Measurements from ENCODE around the gene AKAP9. TPM values are rescaled to one million over a fixed set of nuclear protein-coding genes. Genes with fewer than 3 reads are reported as not detected.
"Not testable (repeated sequence)": the region's sequence is repeated elsewhere in the genome, so short reads cannot be mapped to it uniquely, and the experiment has no call there.

The AKAP9 gene
- total and polyA plus RNA-seq, 5 donors = 15.5 to 47.4 (median 36.0) TPM

DNA sequence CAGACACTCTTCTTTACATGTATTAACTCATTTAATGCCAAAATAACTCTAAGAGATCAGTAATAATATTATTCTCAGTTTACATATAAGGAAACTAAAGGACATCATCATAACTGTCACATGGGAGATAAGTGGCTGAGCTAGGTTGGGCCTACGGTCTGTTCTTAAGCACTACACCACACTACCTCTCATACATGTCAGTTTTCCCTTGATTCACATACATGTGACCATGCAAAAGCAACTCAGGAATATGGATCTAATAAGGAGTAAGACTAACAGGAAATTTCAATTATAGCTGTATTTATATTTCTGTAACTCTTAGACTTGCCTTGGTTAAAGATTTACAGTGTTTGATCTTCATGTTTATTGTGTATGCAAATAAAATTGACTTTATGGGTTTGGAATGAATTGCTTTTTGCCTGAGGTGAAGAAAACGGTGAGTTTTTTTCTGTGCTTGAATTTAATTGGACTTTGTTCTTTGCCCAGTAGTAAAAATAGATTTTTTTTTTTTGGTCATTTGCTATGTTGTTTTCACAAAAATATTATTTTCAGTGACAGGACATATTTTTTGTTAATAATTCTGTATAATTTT is 123.9 kb downstream of the AKAP9 start:
- Histone ChIP-seq H3K9me3 (ENCODE audit: control insufficient read depth, low read length) (no peaks in the 10 kb centered on the region), H3K27ac (ENCODE audit: low read length) (no peak overlapping the region), H3K4me3 (ENCODE audit: low read length) (no peak overlapping the region), H3K27me3 (ENCODE audit: control insufficient read depth, insufficient read depth) (no peaks in the 10 kb centered on the region), H3K4me1 (ENCODE audit: control insufficient read depth, insufficient read depth, low read length) (no peaks in the 10 kb centered on the region)
- no peak for ATAC-seq
- intact Hi-C loops (cut with DNase I) = no loop called here
- DNase-seq = no peak
- 90% methylated on average over 2 of the region's 2 CpGs for WGBS

GRCh38 chr7:92071032-92071431 is 130.4 kb downstream of the AKAP9 start:
- no peaks in the 10 kb centered on the region for H3K4me1 ChIP-seq (ENCODE audit: control insufficient read depth, insufficient read depth, low read length)
- H3K27ac ChIP-seq (ENCODE audit: low read length) = no peak overlapping the region
- 86% methylated on average over 5 of the region's 5 CpGs for WGBS
- H3K27me3 ChIP-seq (ENCODE audit: control insufficient read depth, insufficient read depth) = no peaks in the 10 kb centered on the region
- H3K4me3 ChIP-seq (ENCODE audit: low read length) = no peak overlapping the region
- intact Hi-C loops (cut with DNase I) = no loop called here
- no peak for DNase-seq
- H3K9me3 ChIP-seq (ENCODE audit: control insufficient read depth, low read length) = no peaks in the 10 kb centered on the region
- peak in 1 of 2 donors; percentile 64 for ATAC-seq

DNA sequence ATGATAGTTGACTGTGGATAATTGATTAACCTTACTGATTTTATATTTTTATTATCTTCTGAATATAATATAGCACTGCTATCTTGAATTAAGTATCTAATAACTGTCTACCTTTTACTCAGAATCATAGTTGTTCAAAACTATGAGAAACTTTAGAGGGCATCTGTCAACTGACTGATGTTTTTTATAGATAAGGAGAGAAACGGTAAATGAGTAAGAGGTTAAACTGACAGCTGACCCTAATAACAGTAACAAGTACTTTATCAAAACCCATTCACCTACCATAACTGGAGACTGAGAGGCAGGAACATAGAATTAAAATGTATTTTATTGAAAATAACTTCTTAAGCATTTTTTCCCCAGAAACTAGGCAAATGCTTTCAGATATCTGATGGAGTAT is 131.5 kb downstream of the AKAP9 start:
- Histone ChIP-seq H3K27me3 (ENCODE audit: control insufficient read depth, insufficient read depth) (no peaks in the 10 kb centered on the region), H3K4me1 (ENCODE audit: control insufficient read depth, insufficient read depth, low read length) (no peaks in the 10 kb centered on the region), H3K4me3 (ENCODE audit: low read length) (no peak overlapping the region), H3K27ac (ENCODE audit: low read length) (no peak overlapping the region), H3K9me3 (ENCODE audit: control insufficient read depth, low read length) (no peaks in the 10 kb centered on the region)
- 70% methylated on average over 1 of the region's 1 CpG for WGBS
- ATAC-seq (no peak), DNase-seq (no peak)
- intact Hi-C loops (cut with DNase I) = no loop called here

GRCh38 chr7:92072708-92073107 is 132.0 kb downstream of the AKAP9 start:
- Histone ChIP-seq H3K27ac (ENCODE audit: low read length) (no peak overlapping the region), H3K27me3 (ENCODE audit: control insufficient read depth, insufficient read depth) (no peaks in the 10 kb centered on the region), H3K4me1 (ENCODE audit: control insufficient read depth, insufficient read depth, low read length) (no peaks in the 10 kb centered on the region), H3K9me3 (ENCODE audit: control insufficient read depth, low read length) (no peaks in the 10 kb centered on the region), H3K4me3 (ENCODE audit: low read length) (no peak overlapping the region)
- intact Hi-C loops (cut with DNase I) = no loop called here
- no peak for ATAC-seq
- 96% methylated on average over 3 of the region's 3 CpGs for WGBS
- DNase-seq = no peak

DNA sequence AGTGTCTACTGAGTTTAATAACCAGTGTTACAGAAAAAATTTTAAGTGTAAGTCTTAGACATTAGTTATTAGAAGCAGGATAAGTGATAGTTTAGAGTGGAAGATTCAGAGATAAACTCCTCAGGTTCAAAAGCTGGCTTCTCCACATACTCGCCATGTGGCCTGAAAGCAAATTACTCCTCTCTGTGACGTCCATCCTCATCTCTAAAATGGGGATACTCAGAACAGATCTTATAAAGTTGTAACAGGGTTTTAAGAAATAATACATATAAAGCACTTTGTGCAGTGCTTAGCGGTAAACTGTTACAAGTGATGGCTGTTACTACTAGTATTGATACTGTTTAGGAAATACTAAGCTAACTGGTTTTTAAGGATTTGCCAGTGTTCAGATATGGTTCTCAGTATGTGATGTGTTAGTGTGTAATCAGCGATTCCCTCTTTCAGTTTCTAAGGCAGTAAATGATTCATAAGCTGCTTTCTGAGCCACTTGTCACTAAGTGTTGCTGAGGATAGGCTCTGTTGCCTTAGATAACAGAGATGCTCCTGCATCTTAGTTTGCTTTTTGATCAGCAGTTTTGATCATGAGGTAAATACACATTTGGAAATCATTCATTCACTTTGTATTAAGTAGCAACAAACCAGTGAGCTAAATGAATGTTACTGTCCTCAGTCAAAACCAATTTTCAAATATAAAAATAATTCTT is 134.9 kb downstream of the AKAP9 start:
- no peaks in the 10 kb centered on the region for H3K9me3 ChIP-seq (ENCODE audit: control insufficient read depth, low read length)
- no peak overlapping the region for H3K4me3 ChIP-seq (ENCODE audit: low read length)
- H3K27me3 ChIP-seq (ENCODE audit: control insufficient read depth, insufficient read depth) = no peaks in the 10 kb centered on the region
- H3K27ac ChIP-seq (ENCODE audit: low read length) = no peak overlapping the region
- H3K4me1 ChIP-seq (ENCODE audit: control insufficient read depth, insufficient read depth, low read length) = no peaks in the 10 kb centered on the region
- intact Hi-C loops (cut with DNase I) = no loop called here
- 90% methylated on average over 4 of the region's 4 CpGs for WGBS
- DNase-seq (no peak), ATAC-seq (no peak)

- H3K9me3 ChIP-seq (ENCODE audit: control insufficient read depth, low read length) = no peaks in the 10 kb centered on the region
- H3K27ac ChIP-seq (ENCODE audit: low read length) = no peak overlapping the region
- intact Hi-C loops (cut with DNase I) = no loop called here
- ATAC-seq (no peak), DNase-seq (no peak)
- WGBS = 40% methylated on average over 1 of the region's 1 CpG
- no peak overlapping the region for H3K4me3 ChIP-seq (ENCODE audit: low read length)
- H3K4me1 ChIP-seq (ENCODE audit: control insufficient read depth, insufficient read depth, low read length) = no peaks in the 10 kb centered on the region
- H3K27me3 ChIP-seq (ENCODE audit: control insufficient read depth, insufficient read depth) = no peaks in the 10 kb centered on the region
Measured at GRCh38 chr7:92076509-92076908, 135.8 kb downstream of the AKAP9 start.

GRCh38 chr7:92083922-92084321 is 143.3 kb downstream of the AKAP9 start:
- WGBS = 97% methylated on average over 6 of the region's 6 CpGs
- H3K27me3 ChIP-seq (ENCODE audit: control insufficient read depth, insufficient read depth); H3K27ac ChIP-seq (ENCODE audit: low read length); ATAC-seq; DNase-seq; H3K9me3 ChIP-seq (ENCODE audit: control insufficient read depth, low read length); intact Hi-C loops (cut with DNase I); H3K4me3 ChIP-seq (ENCODE audit: low read length); H3K4me1 ChIP-seq (ENCODE audit: control insufficient read depth, insufficient read depth, low read length): not testable (repeated sequence)

DNA sequence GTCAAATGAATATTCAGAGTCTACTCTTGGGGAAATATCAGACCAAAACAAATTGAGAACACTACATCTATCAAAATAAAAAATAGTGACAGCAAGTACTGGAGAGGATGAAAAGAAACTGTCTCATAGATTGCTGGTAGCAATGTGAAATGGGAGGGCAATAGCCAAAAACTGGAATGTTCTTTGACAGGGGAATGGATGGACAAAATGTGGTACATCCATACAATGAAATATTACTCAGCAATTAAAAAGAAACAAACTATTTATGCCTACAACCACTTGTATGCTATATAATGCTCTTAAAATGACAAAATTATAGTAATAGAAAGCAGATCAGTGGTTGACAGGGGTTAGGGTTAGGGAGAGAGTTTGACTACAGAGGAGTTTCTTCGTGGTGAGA is 147.6 kb downstream of the AKAP9 start:
- no peaks in the 10 kb centered on the region for H3K4me1 ChIP-seq (ENCODE audit: control insufficient read depth, insufficient read depth, low read length)
- DNase-seq (no peak), ATAC-seq (no peak)
- no peaks in the 10 kb centered on the region for H3K27me3 ChIP-seq (ENCODE audit: control insufficient read depth, insufficient read depth)
- H3K9me3 ChIP-seq (ENCODE audit: control insufficient read depth, low read length) = no peaks in the 10 kb centered on the region
- 99% methylated on average over 1 of the region's 1 CpG for WGBS
- no peak overlapping the region for H3K27ac ChIP-seq (ENCODE audit: low read length)
- intact Hi-C loops (cut with DNase I) = no loop called here
- H3K4me3 ChIP-seq (ENCODE audit: low read length) = no peak overlapping the region

DNA sequence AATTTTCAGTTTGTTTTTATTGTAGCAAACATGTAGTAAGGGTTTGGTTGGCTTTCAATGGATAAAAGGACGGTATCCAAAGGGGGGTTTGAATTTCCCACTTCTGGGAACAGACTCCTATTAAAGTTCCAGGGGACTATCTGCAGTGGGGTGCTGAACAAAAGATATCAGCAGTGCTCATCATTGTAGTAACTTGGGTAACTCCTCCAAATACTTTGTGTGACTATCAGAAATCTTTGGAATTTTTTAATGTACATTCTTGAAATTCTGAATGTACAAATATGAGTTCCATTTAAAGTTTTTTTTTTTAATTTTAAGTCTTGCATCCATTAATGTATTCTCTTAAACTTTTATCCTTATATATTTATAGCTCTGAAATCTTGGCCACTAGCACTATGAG is 151.5 kb downstream of the AKAP9 start:
- H3K4me1 ChIP-seq (ENCODE audit: control insufficient read depth, insufficient read depth, low read length) = no peaks in the 10 kb centered on the region
- H3K4me3 ChIP-seq (ENCODE audit: low read length) = no peak overlapping the region
- H3K27ac ChIP-seq (ENCODE audit: low read length) = no peak overlapping the region
- no peaks in the 10 kb centered on the region for H3K9me3 ChIP-seq (ENCODE audit: control insufficient read depth, low read length)
- intact Hi-C loops (cut with DNase I) = no loop called here
- DNase-seq (no peak), ATAC-seq (no peak)
- H3K27me3 ChIP-seq (ENCODE audit: control insufficient read depth, insufficient read depth) = no peaks in the 10 kb centered on the region
- WGBS = 84% methylated on average over 1 of the region's 1 CpG

GRCh38 chr7:92095380-92095779 is 154.7 kb downstream of the AKAP9 start:
- intact Hi-C loops (cut with DNase I) = no loop called here

GRCh38 chr7:92100534-92100933 is 159.9 kb downstream of the AKAP9 start:
- ATAC-seq (no peak), DNase-seq (no peak)
- Histone ChIP-seq H3K4me3 (ENCODE audit: low read length) (no peak overlapping the region), H3K9me3 (ENCODE audit: control insufficient read depth, low read length) (no peaks in the 10 kb centered on the region), H3K27ac (ENCODE audit: low read length) (no peak overlapping the region), H3K4me1 (ENCODE audit: control insufficient read depth, insufficient read depth, low read length) (no peaks in the 10 kb centered on the region), H3K27me3 (ENCODE audit: control insufficient read depth, insufficient read depth) (no peaks in the 10 kb centered on the region)
- 99% methylated on average over 1 of the region's 1 CpG for WGBS
- intact Hi-C loops (cut with DNase I) = no loop called here

More at GRCh38 chr7:92095380-92095779, 154.7 kb downstream of the AKAP9 start:
- no peak for DNase-seq
- Histone ChIP-seq H3K27me3 (ENCODE audit: control insufficient read depth, insufficient read depth) (no peaks in the 10 kb centered on the region), H3K9me3 (ENCODE audit: control insufficient read depth, low read length) (no peaks in the 10 kb centered on the region), H3K27ac (ENCODE audit: low read length) (no peak overlapping the region), H3K4me1 (ENCODE audit: control insufficient read depth, insufficient read depth, low read length) (no peaks in the 10 kb centered on the region), H3K4me3 (ENCODE audit: low read length) (no peak overlapping the region)
- peak in 1 of 2 donors; percentile 66 for ATAC-seq
- WGBS = 66% methylated on average over 1 of the region's 1 CpG

Data from right cardiac atrium (tissue), 5 donors.